Activated naive CD4-positive, alpha-beta T cell treated with Interleukin-2 at 50 U/mL for 16 hours (primary cell): ENCODE data around the gene STRA8.

Experiments
- DNase-seq: peaks from one replicate; pipeline ENCODE4 v3.0.0-alpha.2; 2020

Gene STRA8

DNA sequence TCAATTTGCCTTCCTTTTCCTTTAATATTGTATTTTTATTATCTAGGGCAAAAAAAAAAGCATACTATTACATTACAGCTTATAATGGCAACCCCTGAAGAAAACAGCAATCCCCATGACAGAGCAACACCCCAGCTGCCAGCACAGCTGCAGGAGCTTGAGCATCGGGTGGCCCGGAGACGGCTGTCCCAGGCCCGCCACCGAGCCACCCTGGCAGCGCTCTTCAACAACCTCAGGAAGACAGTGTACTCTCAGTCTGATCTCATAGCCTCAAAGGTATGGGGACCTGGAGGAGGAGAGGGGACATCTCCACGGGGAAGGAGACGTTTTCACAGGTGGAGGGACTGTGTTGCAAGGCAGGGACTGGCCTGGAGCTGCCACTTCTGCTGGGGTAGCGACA is 6.8 kb downstream of the STRA8 start:
- no peak for DNase-seq

- no peak for DNase-seq
Observed at GRCh38 chr7:135242096-135242684, 8.6 kb downstream of the STRA8 start.

- no peak for DNase-seq
Observed at GRCh38 chr7:135245226-135246190, 11.9 kb downstream of the STRA8 start.

DNA sequence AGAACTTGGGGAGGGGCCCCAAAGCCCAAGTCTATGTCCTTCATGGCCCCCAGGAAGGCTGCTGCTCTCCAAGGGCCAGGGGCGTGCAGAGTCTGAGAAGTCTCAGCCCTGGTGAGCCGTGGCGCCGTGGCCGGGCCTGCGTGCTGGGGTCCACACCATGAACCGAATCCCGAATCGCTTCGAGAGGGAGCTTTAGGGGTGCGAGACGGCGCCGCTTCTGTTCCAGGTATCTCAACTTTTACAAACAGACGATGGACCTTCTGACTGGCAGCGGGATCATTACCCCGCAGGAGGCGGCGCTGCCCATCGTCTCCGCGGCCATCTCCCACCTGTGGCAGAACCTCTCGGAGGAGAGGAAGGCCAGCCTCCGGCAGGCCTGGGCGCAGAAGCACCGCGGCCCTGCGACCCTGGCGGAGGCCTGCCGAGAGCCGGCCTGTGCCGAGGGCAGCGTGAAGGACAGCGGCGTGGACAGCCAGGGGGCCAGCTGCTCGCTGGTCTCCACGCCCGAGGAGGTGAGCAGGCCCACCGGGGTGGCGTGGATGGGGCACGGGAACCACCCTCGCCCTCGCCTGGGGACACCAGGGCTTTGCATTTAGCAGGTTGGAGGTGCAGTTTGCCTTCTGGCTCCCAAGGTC is 12.7 kb downstream of the STRA8 start:
- no peak for DNase-seq

DNA sequence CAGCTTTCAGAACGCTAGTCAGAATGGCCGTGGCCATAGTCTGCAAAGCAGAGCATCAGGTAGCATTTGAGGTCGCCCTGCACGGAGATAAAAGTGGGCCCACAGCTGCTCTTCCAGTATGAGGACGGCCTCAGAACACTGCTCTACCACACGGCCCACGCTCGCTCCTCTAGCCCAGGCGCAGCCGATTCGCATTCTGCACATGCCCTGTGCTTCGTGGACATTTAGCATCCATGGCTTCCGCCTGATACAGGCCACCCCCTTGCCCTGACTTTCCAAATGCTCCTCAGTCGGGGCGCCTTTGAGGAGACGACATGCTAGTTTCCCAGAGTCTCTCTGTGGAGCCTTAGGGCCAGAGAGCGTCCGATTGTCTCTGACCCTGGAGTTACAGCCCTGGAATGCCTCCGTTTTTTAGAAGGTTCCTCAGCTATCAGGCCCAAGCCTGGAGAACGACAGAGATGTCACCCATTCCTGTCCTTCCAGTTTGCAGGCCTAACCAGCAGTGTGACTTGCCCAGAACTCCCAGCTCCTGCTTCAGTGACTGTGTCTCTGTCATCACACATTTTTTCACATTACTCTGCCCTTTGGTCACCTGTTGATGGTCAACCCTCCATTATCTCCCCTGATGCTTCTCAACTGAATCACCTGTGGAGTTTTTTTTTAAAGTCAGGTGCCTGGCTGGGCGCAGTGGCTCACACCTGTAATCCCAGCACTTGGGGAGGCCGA is 14.3 kb downstream of the STRA8 start:
- no peak for DNase-seq

GRCh38 chr7:135248546-135248945 is 14.9 kb downstream of the STRA8 start:
- no peak for DNase-seq

- no peak for DNase-seq
Observed at GRCh38 chr7:135251496-135252391, 18.1 kb downstream of the STRA8 start.

- no peak for DNase-seq
Observed at GRCh38 chr7:135253851-135254771, 20.5 kb downstream of the STRA8 start.

GRCh38 chr7:135257790-135258189 is 24.2 kb downstream of the STRA8 start:
- DNase-seq, result no peak

DNA sequence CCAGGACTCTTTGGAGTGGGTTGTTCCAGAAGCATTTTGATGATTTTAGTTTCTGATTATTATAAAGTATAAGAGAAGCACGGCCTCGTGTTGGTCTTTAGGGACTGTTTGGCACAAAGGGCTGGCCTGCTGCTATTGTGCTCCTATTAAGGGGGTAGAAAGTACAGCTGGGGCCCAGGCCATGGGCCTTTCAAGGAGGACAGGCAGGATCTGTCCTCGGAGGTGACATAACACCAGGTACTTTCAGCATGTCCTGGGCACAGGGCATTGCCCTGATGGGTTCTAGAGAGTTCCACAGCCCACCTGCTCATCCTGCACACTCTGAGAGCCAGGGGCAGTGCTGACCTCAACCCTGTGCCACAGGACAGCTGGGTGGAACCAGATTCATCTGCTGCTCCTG is 24.9 kb downstream of the STRA8 start:
- no peak for DNase-seq

DNA sequence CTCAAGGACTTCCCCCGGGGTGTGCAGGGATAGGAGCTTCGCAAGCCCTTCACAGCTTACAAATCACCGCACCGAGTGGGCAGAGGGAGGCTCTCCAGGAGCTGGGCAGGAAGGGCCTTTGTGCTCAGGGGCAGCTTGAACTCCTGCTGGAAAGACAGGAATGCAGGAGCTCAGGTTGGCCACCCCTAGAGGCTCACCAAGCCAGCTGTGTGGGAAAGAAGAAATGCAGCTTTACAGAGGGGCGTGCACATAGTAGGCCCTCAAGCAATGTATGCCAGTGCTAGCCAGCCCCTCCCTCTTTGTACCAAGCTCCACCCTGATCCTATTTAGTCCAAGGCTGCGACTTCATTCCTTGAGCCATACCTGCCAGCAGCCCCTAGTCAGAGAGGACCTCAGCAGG is 26.1 kb downstream of the STRA8 start:
- DNase-seq, result no peak

GRCh38 chr7:135260470-135260869 is 26.8 kb downstream of the STRA8 start:
- DNase-seq, result no peak

GRCh38 chr7:135260930-135261721 is 27.5 kb downstream of the STRA8 start:
- no peak for DNase-seq

GRCh38 chr7:135262623-135263320 is 29.1 kb downstream of the STRA8 start:
- no peak for DNase-seq

DNA sequence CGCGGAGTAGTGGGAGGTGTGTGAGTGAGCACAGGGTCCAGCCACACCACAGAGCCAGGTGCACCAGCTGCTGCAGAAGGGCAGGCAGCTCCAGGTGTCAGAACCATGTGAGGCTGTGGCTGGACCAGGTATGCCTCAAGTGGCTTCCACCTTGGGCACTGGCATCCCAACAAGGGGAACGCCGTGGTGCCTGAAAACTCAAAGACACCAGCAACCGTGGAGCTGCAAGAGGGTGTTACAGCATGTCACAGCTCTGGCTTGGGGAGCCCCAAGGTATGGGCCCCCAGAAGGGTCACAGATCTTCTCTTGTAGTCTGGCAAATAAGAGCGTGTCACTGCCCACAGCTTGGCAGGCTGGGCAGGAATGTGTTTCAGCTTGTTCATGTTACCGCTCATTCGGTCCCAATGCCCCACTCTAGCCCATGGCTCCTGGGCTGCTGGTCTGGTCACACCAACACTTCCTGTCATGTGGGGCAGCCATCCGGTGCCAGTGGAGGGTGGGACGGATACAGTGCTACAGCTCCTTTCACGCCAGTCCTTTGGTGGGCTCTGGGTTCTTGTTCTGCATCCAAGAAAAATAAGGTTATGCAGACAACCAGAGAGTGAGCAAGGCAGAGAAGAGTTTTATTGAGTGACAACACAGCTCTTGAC is 29.8 kb downstream of the STRA8 start:
- DNase-seq, result no peak

DNA sequence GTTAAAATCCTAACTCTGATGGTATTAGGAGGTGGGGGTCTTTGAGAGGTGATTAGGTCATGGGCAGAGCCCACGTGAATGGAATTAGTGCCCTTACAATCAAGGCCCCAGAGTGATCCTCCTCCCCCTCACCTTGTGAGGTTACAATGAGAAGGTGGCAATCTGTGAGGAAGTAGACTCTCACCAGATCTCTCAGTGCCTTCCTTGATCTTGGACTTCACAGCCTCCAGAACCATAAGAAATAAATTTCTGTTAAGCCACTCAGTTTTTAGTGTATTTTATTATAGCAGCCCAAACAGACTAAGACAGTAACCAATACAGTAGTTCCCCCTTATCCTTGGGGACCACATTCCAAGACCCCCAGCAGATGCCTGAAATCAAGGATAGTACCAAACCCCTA is 32.0 kb downstream of the STRA8 start:
- DNase-seq, result no peak

DNA sequence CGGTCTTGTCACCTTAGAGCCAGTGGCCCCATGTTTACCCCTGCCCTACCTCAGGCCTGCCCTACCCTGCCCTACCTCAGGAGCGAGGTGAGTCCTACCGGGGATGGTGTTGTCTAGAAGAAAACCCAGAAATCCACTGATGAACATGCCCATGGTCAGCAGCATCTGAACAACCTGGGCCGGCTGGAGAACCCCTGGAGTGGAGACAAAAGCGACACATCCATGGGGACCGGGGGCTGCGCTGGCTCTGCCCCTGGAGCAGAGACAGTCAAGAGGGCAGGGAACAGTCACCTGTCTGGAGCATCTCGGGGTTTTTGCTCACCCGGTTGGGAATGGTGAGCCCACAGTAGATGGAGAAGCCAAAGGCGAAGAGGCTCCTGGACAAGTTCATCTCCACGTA is 36.3 kb downstream of the STRA8 start:
- no peak for DNase-seq

DNA sequence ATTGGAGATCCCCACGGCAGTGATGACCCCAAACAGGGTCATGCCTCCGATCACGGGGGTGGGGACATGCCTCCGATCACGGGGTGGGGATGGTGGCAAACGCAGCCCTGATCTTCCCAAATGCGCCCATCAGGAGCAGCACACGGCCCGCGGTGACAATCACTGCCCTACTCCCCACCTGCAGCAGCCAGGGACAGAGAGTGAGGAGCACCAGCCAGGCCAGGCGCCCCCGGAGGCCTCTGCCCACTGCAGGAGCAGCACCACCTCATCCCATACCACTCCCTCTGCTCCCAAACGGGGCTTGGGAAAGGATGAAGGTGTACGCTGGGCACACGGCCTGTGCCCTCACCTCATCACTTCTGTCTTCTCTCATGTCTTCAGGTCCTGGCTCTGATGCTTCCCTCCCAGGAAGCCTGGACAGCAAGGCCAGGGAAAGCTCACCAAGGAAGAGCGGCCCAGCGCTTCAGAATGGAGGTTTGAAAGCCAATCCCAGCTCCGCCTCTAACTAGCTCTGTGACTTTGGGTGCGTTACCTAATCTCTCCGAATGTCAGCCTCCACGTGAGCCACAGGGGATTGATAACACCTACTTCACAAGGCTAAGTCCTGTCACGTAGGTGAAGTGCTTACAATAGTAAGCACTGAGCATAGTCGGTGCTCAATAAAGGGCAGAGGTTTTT is 37.1 kb downstream of the STRA8 start:
- no peak for DNase-seq
